Keratinocyte (primary cell): ENCODE data around the gene TTLL4. TPM values are rescaled to one million over a fixed set of nuclear protein-coding genes. Genes with fewer than 3 reads are reported as not detected.

Experiments
- DNase-seq: peaks from one replicate; pipeline ENCODE4 v3.0.0-alpha.2; 2011; ENCODE audit warnings: low read depth, missing footprints, low spot score
- FAIRE-seq: peaks from 2 replicates; lab custom pipeline; 2011; peaks lifted over from hg19 to GRCh38; lab: Jason Lieb, UNC
- H2AFZ ChIP-seq: 2 replicates; pipeline ENCODE4 v1.6.0; 2012; ENCODE audit warnings: low read length, control low read depth, inconsistent platforms; ENCODE audit not compliant: control insufficient read depth
- H3K27ac ChIP-seq: 2 replicates; pipeline ENCODE4 v1.5.1; 2011; ENCODE audit warnings: low read length; ENCODE audit not compliant: control insufficient read depth, insufficient read depth
- H3K27me3 ChIP-seq: 3 replicates; pipeline ENCODE4 v1.6.0; 2011; ENCODE audit warnings: low read length; ENCODE audit not compliant: control insufficient read depth, insufficient read depth; ENCODE audit errors: extremely low read depth
- H3K36me3 ChIP-seq, 2 experiments: 2 replicates in 1 of 2; 3 replicates in 1 of 2; pipeline ENCODE4 v1.5.1; 2011; ENCODE audit warnings: low read length in 2 of 2, mild to moderate bottlenecking in 1 of 2; ENCODE audit not compliant: control insufficient read depth in 2 of 2, insufficient read depth in 2 of 2; ENCODE audit errors: extremely low read depth in 1 of 2
- H3K4me1 ChIP-seq: 3 replicates; pipeline ENCODE4 v1.5.1; 2011; ENCODE audit warnings: low read length; ENCODE audit not compliant: control insufficient read depth, insufficient read depth; ENCODE audit errors: extremely low read depth
- H3K4me2 ChIP-seq: 3 replicates; pipeline ENCODE4 v1.6.0; 2011; ENCODE audit warnings: low read depth, low read length; ENCODE audit not compliant: control insufficient read depth, insufficient read depth; ENCODE audit errors: extremely low read depth
- H3K4me3 ChIP-seq, 3 experiments: fragments of 200-600 bp in 1 of 3; sonication (generic) in 1 of 3; 2 replicates in 2 of 3; 3 replicates in 1 of 3; pipeline ENCODE4 v1.5.1; 2011 to 2016; ENCODE audit warnings: low read length in 3 of 3, mild to moderate bottlenecking in 3 of 3, control low read depth in 2 of 3, inconsistent platforms in 1 of 3, low read depth in 1 of 3, mixed read lengths in 1 of 3, mixed run types in 1 of 3, moderate library complexity in 1 of 3; ENCODE audit not compliant: control insufficient read depth in 2 of 3, insufficient read depth in 2 of 3; ENCODE audit errors: extremely low read depth in 1 of 3
- H3K79me2 ChIP-seq: 2 replicates; pipeline ENCODE4 v1.6.0; 2012; ENCODE audit warnings: low read length; ENCODE audit not compliant: control insufficient read depth, insufficient read depth
- H3K9ac ChIP-seq: 3 replicates; pipeline ENCODE4 v1.6.0; 2011; ENCODE audit warnings: low read length; ENCODE audit not compliant: control insufficient read depth, insufficient read depth; ENCODE audit errors: extremely low read depth
- H3K9me1 ChIP-seq: 3 replicates; pipeline ENCODE4 v1.6.0; 2011; ENCODE audit warnings: low read length; ENCODE audit not compliant: control insufficient read depth, insufficient read depth; ENCODE audit errors: extremely low read depth
- H3K9me3 ChIP-seq: 2 replicates; pipeline ENCODE4 v1.5.1; 2012; ENCODE audit warnings: low read depth, low read length; ENCODE audit not compliant: control insufficient read depth
- H4K20me1 ChIP-seq: 3 replicates; pipeline ENCODE4 v1.6.0; 2011; ENCODE audit warnings: low read length; ENCODE audit not compliant: control insufficient read depth, insufficient read depth; ENCODE audit errors: extremely low read depth
- CTCF ChIP-seq, 3 experiments: IDR thresholded peaks in 1 of 3; conservative IDR thresholded peaks in 1 of 3; optimal IDR thresholded peaks in 1 of 3; 2 replicates in 2 of 3; 3 replicates in 1 of 3; pipeline versions ENCODE3 to v1.5.1; 2011; ENCODE audit warnings: low read length in 3 of 3, mild to moderate bottlenecking in 3 of 3, moderate library complexity in 2 of 3, control low read depth in 1 of 3, inconsistent platforms in 1 of 3; ENCODE audit not compliant: insufficient read depth in 2 of 3; ENCODE audit errors: extremely low read depth in 1 of 3
- EZH2 ChIP-seq: IDR thresholded peaks from one replicate; pipeline ENCODE4 v1.6.1; 2012; ENCODE audit warnings: inconsistent platforms, mild to moderate bottlenecking, low read length, moderate library complexity
- dilution Hi-C: fragments of 300-500 bp; cut with MboI; formaldehyde crosslinking; loops from one replicate; pipeline ENCODE4 v1.7.0; 2020; ENCODE audit warnings: low sequenced_read_pairs; ENCODE audit not compliant: extremely low pct_ligation_motif_present
- polyA plus RNA-seq, 5 experiments: library from polyadenylated mRNA; depleted of rRNA in 3 of 5; stranded (reverse) in 3 of 5; stranded (forward) in 1 of 5; unstranded in 1 of 5; fragments of >200 nt; gene quantifications; 1 replicate in 1 of 5; 2 replicates in 3 of 5; 3 replicates in 1 of 5; pipeline versions ENCODE4 v1.2.1 to v1.2.3, GENCODE V29; 2011 to 2012; ENCODE audit warnings: missing spikeins in 2 of 5, low read depth in 1 of 5, low replicate concordance in 1 of 5

TTLL4 gene
- polyA plus RNA-seq, 1 donor (not counting 4 experiments of a cell fraction or from before 2014, with no cell fraction given) = 20.1 TPM

- dilution Hi-C loops = no loop called here
- Histone ChIP-seq H3K27ac (no peak overlapping the region), H3K9ac (no peak overlapping the region), H3K36me3 (peaks cover 41 to 49% of the 10 kb centered on the region in 2 experiments), H4K20me1 (peaks cover 2% of the 10 kb centered on the region), H3K79me2 (peaks cover 21% of the 10 kb centered on the region), H3K27me3 (no peaks in the 10 kb centered on the region), H2AFZ (no peak overlapping the region), H3K9me1 (no peaks in the 10 kb centered on the region), H3K9me3 (no peaks in the 10 kb centered on the region), H3K4me3 (no peak overlapping the region), H3K4me1 (peaks cover 8% of the 10 kb centered on the region), H3K4me2 (no peak overlapping the region)
- FAIRE-seq (no peak), DNase-seq (no peak)
- TF ChIP-seq EZH2 (no peak), CTCF (optimal IDR thresholded peaks at IDR 0.05 in 1 of 3, IDR thresholded peaks at IDR 0.05 in 1 of 3, conservative IDR thresholded peaks at IDR 0.05 in 1 of 3; ENCODE audit: extremely low read depth in 1 of 3, insufficient read depth in 2 of 3, low read length in 3 of 3) (no peak)
These were observed 46.7 kb upstream of the TTLL4 start for GRCh38 chr2:218663901-218664300.

DNA sequence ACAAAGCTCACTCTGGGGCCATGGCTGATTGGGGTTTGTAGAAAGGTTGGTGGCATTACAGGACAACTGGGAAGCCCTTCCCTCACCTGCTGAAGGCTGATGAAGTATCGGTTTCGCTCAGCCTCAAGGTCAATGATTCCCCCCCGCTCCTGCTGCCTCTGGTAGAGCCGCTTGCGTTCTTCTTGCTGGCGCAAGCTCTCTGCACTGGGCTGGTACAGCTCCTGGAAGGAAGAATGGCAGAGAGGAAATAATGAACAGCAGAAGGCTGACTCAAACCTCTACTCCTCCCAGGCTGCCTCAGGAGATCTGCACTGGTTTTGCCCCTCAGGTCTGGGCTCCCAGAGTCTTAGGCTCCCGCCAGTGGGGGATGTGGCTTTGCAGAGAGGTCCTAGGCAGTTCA is 46.0 kb upstream of the TTLL4 start:
- no peak overlapping the region for H2AFZ ChIP-seq
- H3K9ac ChIP-seq = no peak overlapping the region
- no peak overlapping the region for H3K4me2 ChIP-seq
- H3K4me1 ChIP-seq = peaks cover 8% of the 10 kb centered on the region
- dilution Hi-C loops = no loop called here
- H3K79me2 ChIP-seq = peaks cover 22% of the 10 kb centered on the region
- H4K20me1 ChIP-seq = peaks cover 2% of the 10 kb centered on the region
- H3K27ac ChIP-seq = no peak overlapping the region
- no peak overlapping the region for H3K4me3 ChIP-seq
- DNase-seq (no peak), FAIRE-seq (no peak)
- TF ChIP-seq EZH2 (no peak), CTCF (optimal IDR thresholded peaks at IDR 0.05 in 1 of 3, IDR thresholded peaks at IDR 0.05 in 1 of 3, conservative IDR thresholded peaks at IDR 0.05 in 1 of 3; ENCODE audit: extremely low read depth in 1 of 3, insufficient read depth in 2 of 3, low read length in 3 of 3) (no peak)
- peaks cover 41 to 52% of the 10 kb centered on the region in 2 experiments for H3K36me3 ChIP-seq
- H3K9me1 ChIP-seq = no peaks in the 10 kb centered on the region
- no peaks in the 10 kb centered on the region for H3K9me3 ChIP-seq
- H3K27me3 ChIP-seq = no peaks in the 10 kb centered on the region
